Hematopoietic multipotent progenitor cell treated with erythropoietin and hydrocortisone succinate and interleukin-3 and kit ligand, for 4 days (in vitro differentiated cells): ENCODE measurements around the gene LYPD6.
"Not testable (repeated sequence)": the region's sequence is repeated elsewhere in the genome, so short reads cannot be mapped to it uniquely, and the experiment has no call there.

Source experiments
- DNase-seq: peaks from one replicate; pipeline ENCODE4 v3.0.0-alpha.2; 2015

LYPD6 gene

DNA sequence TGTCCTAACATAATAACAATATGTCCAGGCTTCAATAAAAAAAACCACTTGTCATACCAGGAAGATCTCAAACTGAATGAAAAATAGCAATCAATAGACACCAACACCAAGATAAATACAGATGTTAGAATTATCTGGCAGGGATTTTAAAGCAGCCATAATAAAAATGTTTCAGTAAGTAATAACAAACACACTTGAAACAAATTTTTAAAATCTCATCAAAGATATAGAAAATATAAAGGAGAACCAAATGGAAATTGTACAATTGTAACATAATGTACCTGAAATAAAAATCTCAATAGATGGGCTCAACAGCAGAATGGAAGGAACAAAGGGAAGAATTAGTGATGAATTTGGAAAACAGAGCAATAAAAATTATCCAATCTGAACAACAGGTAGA, 128.1 kb downstream of the LYPD6 start:
- DNase-seq: no peak

DNA sequence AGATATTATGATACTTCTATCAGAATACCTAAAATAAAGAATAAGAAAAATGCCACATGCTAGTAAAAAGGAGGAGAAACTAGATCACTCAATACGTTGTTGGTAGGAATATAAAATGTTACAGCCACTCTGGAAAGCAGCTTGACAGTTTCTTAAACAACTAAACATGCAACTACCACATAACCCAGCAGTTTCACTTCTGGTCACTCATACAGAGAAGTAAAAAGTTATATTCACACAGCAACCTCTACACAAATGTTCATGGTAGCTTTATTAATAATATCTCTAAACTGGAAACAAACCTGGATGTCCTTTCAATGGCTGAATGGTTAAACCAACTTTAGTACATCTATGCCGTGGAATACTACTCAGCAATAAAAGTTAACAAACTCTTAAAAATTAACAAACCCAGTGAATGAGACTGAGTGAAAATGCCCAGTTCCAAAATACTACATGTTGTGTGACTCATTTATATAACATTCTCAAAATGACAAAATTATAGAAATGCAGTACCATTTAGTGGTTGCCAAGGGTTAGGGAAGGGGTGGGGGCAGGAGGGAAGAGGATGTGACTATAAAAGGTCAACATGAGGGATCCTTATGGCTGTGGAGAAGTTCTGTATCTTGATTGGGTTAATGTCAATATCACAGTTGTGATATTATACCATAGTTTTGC, 133.1 kb downstream of the LYPD6 start:
- no peak for DNase-seq

DNA sequence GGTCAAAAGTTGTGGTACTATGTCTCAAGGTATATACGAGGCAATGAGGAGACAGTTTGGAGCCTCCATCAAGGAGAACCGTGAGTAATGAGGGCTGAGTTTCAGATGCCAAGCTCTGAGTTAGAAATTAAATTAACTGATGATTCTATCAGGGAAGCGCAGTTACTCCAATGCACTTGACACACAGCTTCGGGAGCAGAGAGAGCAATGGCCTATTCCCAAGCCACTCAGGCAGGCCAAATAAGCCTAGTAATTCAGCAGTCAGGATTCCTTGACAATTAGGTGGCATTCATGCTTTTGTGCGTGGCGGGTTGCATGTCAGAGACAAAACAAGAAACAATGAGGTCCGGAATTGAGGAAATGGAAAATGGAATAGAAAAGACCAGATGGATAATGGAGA, 134.0 kb downstream of the LYPD6 start:
- no peak for DNase-seq

DNA sequence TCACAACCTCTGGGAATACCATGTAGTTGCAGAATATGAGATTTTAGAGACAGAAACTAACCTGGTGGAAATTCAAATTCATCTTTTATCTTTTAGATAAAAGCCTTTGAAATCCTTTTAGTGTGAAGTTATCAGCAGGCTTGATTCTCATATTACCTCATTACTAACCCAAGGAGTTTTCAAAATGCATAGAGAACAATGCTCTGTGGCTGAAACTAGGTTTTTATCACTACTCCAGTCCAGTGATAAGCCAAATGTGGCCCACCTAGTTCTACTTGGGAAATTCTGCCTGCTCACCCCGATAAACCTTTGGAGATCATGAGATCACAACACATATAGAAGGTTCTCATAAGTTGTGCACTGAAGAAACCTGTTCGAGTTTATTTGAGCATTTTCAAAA, 135.5 kb downstream of the LYPD6 start:
- DNase-seq: no peak

DNA sequence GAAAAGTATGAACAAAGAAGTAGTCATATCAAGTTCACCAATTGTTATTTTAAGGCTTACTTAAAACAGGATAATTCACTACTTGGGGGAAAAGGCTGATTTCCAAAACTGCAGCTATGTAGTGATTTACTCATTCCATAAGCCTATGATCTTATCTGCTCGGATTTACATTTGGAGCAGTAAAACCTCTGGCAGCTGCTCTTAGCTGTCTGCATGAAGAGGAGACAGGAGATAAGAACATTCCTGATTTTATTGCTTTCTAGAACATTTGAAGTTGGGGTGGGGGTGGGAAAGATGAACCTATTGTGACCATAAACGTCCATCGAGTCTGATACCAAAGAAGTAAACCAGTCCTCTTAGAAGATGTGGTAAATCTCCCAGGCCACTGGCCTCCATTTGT, 136.2 kb downstream of the LYPD6 start:
- no peak for DNase-seq

DNA sequence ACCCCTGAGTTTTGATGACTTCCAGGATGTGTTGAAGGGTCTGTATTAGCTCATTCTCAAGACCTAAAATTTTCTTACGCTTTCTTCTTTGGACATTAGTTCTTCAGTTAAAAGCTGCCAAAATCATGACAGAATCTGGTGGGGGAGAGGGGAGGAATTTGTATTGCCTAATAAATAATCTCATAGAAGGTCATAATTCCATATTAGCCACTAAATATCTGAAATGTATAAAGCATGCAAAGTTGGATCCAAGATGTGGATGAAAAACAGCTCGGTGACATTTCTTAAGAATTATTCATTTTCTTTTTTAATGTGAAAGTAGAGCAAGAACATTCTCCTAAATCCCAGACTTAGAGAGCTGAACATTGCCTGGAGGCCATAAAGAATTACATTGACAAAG, 137.0 kb downstream of the LYPD6 start:
- no peak for DNase-seq

DNA sequence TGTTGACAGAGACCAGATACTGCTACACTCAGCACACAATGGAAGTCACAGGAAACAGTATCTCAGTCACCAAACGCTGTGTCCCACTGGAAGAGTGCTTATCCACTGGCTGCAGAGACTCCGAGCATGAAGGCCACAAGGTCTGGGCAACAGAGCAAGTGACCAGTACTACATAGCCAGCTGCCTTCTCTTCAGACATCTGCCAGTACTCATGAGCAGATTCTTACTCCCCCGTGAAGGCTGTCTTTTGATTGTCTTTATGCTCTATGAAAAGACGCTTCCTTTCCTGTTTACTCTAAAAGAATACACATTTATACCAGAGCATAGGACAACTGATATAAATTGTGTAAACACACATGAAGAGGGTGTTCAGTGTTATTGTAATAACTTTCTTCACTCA, 138.2 kb downstream of the LYPD6 start:
- DNase-seq: no peak

DNA sequence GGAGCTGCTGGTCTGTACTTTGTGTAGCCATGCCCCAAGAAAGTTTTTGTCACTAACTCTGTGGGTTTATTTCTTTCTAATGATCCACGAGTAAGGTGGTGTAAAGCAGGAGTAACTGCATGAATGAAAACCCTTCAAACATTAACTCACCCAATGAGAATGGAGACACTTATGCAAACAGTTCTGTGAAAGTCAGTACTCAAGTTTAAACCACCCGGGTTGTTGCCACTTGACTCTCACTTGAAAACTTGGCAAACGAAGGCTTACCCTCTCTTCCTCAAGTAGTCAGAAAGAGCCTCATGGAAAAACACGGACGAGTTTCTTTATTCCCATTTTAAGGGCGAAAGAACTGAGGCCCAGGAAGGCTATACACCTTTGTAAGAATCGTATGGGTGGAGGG, 139.7 kb downstream of the LYPD6 start:
- DNase-seq: no peak

DNA sequence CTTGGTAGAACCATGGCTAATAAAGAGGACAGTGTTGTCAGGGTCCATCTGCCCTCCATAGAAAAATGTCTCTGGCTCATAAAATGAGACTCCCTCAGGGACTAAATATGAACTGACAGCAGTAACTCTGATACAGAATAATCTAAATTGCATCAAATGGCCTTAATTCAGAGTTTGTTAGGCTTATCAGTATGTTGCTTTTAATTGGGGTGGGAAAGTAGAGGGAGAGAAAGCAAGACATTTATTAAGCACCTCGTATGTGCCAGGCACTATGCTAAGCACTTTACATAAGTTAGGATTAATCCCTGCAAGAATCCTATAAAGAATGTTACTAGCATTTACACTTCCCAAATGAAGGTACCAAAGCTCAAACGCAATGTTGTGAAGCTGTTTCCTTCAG, 142.0 kb downstream of the LYPD6 start:
- DNase-seq: no peak

DNA sequence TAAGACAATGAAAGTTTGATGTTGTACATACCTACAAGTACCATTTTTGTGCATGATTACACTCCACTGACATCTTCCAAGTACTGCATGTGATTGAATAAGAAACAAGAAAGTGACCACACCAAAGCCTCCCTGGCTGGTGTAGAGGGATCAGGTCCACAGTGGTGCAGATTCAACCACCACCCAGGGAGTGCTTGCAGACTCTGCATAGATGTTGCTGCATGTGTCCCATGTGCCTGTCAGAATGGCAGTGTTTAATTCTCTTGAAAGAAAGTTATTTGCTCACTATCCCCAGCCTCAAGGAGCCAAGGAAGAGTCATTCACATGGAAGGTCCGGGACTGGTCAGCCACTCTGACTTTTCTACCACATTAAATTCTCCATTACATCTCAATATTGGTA, 142.7 kb downstream of the LYPD6 start:
- no peak for DNase-seq

DNA sequence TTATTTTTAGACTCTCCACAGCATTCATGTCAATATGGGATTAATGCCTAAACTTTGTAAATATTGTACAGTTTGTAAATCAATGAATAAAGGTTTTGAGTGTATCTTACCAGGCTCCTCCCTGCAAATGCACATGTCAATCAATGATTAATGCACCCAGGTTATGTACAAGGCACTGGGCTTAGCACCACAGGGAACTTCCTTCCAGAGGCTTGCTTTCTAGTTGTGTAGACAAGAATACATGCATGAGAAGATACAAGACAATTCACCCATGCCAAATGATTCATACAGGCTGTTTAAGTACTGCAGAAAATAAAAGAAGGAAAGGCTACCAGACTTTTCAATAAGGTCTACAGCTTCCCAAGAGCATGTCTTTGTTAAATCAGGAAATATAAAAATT, 143.1 kb downstream of the LYPD6 start:
- no peak for DNase-seq

DNA sequence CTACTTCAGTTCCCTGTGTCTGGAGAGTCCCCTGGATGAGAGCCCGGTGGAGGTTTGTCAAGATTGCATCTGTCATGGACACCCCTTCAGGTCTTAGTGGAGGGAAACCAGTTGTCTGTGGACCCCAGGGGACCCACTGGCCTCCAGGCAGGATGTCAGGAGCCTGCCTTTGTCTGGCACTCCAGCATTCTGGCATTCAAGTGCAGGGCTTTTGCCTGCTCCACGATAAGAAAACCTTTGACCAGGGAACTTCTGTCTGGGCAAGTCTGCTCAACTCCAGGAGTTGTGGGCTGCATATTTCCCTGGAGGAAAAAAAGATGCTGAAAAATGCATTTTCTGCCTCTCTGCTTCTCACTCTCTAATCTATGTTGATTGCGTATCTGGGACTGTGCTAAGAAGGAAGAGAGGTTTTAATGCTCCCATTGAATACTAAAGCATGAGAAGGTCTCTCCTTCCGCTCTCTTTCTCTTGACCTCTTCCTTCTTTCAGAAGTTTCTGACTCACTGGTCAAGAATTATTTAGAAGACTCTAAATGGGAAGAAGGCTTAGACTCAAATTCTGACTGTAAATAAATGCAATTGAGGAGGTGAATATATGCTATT, 152.7 kb downstream of the LYPD6 start:
- DNase-seq: no peak

DNA sequence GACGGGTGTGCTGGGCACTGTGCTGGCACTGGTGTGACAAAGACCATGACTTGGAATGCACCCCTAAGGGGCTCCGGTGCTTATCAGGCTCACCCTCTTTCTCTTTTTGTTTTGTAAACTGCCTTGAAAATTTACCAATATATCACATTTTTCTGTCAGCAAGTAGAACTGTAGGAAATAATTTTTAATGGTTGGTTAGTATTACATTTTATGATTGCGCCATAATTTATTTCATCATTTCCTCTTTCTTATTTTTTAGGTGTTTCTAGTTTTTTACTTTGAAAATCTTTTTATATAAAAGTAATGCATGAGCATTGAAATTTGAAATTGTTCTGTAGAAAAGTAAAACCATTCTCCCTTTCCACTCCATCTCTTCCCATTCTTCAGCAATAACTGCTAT, 156.3 kb downstream of the LYPD6 start:
- no peak for DNase-seq

DNA sequence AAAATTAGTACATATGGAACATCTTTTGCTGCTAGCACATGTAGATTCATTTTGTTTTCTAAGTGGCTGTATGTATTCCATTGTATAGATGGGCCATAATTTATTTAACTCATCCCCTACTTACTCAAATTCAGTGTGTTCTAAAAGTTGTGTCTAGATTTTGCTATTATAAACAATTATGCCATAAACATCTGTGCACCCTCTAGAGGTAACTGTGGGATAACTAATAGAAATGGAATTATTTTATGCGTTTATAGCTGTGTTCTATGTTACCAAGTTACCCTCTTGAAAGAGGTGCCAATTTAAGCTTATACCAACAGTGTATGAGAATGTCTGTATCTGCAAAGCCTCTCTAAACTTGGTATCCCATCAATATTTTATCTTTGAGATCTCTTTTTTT, 156.8 kb downstream of the LYPD6 start:
- no peak for DNase-seq

DNA sequence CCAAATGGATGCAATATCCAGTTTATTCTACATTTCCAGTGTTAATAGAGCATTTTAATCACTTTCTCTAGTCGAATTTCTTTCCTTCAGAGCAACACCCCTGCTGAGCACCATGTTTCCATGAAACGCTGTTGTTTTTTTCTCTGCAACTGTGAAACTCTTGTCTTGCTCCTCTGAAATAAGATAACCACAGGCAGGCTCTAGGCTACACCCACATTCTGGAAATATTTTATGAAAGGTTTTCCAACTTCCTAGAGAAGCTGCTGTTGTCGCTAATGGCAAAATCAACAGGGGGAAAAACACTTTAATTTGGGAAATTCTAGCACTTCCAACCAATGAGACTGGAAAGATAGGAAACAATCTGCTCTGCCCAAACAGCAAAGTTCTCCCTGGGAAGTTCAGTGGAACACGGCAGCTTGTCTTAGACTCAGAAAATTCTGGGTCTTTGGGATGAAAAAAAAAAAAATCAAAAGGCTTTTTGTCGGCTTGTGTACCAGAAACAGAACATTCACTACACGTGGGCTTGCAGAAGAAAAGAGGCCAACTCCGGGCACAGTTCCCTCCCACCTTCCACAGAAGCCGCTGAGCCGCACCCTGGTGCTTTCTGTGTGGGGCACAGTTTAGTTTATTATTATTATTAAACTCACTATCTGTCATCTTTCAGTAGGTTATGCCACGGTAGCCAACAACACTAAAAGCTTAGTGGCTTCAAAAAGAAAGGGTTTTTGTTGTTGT, 158.5 kb downstream of the LYPD6 start:
- no peak for DNase-seq

DNA sequence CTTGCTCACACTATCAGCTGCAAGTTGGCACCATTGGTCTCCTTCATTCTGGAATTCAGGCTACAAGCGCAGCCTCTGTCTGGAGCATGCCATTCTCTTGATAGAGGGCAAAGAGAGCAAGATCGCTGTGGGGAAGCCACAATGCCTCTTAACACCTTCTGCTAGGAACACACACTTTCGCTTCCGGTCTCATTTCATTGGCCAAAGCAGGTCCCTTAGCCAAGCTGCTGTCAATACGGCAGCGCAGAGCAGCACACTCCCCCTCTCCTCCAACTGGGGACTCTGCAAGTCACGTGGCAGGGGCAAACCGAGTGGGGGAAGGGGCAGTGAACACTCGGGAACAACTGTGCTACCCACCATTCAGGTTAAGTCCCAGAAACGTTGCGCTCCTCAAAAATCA, 159.1 kb downstream of the LYPD6 start:
- no peak for DNase-seq

DNA sequence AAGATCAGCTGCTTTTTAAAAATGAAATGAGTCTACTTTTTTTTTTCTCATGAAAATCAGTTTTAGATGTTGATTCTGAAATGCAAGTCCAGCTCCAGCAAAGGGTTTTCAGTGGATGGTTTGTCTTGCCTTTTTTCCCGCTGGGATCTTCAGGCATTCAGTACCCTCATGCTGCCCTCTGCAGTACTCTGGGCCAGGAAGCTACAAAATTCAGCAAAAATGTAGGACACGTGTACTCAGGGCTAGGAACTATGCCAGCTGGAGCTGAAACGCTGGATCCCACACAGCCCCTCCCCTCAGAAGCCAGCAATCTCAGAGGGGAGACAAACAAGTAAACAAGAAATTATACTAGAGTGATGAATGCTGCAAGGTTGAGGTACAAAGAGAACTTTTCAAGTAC, 159.9 kb downstream of the LYPD6 start:
- no peak for DNase-seq

DNA sequence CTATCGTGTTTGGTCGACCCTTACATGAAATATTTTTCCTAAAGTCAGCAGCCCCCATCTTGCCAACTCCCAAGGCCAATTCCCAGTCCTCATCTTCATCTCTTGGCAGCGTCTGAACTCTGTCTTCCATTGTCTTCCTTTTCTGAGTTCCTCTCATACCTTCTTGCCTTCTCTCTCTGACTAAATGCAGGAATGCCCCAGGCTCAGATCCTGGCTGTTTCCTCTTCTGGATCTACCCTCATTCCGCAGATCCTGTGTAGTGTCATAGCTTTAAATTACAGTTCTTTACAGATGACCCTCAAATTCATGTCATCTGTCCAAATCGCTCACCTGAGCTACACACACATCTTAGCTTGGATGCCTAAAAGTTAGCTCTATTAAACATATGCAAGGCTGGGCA, 162.5 kb downstream of the LYPD6 start:
- no peak for DNase-seq

DNA sequence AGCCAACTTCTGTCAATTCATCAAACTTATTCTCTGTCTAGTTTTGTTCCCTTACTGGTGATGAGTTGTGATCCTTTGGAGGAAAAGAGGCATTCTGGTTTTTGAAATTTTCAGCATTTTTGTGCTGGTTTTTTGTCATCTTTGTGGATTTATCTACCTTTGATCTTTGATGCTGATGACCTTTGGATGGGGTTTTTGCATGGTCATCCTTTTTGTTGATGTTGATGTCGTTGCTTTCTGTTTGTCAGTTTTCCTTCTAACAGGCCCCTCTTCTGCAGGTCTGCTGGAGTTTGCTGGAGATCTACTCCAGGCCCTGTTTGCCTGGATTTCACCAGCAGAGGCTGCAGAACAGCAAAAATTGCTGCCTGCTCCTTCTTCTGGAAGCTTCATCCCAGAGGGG, 168.8 kb downstream of the LYPD6 start:
- not testable (repeated sequence) for DNase-seq

DNA sequence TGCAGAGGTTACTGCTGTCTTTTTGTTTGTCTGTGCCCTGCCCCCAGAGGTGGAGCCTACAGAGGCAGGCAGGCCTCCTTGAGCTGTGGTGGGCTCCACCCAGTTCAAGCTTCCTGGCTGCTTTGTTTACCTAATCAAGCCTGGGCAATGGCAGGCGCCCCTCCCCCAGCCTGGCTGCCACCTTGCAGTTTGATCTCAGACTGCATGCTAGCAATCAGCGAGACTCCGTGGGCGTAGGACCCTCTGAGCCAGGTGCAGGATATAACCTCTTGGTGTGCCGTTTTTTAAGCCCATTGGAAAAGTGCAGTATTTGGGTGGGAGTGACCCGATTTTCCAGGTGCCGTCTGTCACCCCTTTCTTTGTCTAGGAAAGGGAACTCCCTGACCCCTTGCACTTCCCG, 176.4 kb downstream of the LYPD6 start:
- not testable (repeated sequence) for DNase-seq

DNA sequence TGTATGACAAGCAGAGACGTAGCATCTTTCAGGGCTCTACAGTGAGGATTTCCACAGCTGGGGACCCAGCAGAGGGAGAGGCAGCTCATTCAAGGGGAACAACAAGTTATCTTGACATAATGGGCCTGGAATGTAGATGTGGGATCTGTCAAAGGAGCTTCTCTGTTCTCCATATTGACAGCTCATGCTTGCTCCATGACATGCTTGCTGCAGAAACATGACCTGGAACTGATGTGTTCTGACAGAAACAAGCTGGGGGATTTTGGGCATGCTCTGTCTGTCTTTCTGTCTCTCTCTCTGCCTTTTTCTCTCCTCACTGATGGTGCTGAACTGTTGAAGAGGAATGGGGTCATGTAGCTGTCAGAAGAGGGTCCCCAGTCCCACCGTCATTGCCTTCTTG, 177.6 kb downstream of the LYPD6 start:
- no peak for DNase-seq

DNA sequence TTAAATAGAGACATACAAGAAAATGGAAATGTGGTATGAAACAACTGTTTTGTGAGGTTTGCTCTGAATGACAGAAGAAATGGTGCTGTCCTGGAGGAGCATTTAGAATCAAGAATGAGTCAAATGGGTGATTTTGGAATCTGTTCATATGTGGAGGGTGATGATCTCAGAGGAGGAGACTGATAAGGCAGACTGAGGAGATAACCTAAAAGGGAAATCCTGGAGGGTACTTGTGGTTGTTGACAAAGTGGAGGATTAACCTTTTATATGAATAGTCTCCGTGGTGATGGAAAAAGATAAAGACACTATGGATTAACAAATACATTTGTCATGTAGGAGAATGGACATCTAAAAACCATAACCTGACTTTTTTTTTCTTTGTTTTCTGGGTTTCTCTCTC, 183.1 kb downstream of the LYPD6 start:
- DNase-seq: no peak
